Adrenal gland (tissue), 5 donors: ENCODE data around the gene RTP2.
A peak's percentile ranks its signal among the peaks of the same experiment; 100 is the strongest.

Source experiments
- CTCF ChIP-seq, 6 experiments: fragments of 450-650 bp in 4 of 6; fragments of 200-600 bp in 2 of 6; sonication (generic) in 1 of 6; IDR thresholded peaks; 1 replicate in 5 of 6; 2 replicates in 1 of 6; pipeline versions ENCODE4 v1.5.1 to v1.8.0; 2016 to 2021; ENCODE audit warnings: antibody characterized with exemption in 6 of 6, mild to moderate bottlenecking in 2 of 6, moderate library complexity in 1 of 6
- POLR2A ChIP-seq, 2 donors: fragments of 450-650 bp; IDR thresholded peaks; one replicate each; pipeline ENCODE4 v1.6.1; 2017; ENCODE audit warnings: antibody characterized with exemption in 2 of 2, mild to moderate bottlenecking in 2 of 2, moderate library complexity in 1 of 2
- donor health status: DM: no; HTN: no; CAD: no.

GRCh38 chr3:187679638-187680396, 22.5 kb downstream of the RTP2 start:
- TF ChIP-seq CTCF (IDR thresholded peaks at IDR 0.05) (peak; percentile 87 to 98 (median 94)), POLR2A (IDR thresholded peaks at IDR 0.05) (no peak)
